Chondrocyte (in vitro differentiated cells): Measurements from ENCODE around the gene CSNK1G3. TPM values are rescaled to one million over a fixed set of nuclear protein-coding genes. Genes with fewer than 3 reads are reported as not detected.

Experiments
- DNase-seq: peaks from one replicate; pipeline ENCODE4 v3.0.0; 2021; ENCODE audit warnings: mixed read lengths, low spot score
- H3K27ac Mint-ChIP-seq: one replicate; pipeline ENCODE4 v1.8.0; 2021; ENCODE audit warnings: mild to moderate bottlenecking, moderate library complexity, mixed read lengths; ENCODE audit not compliant: unreplicated experiment
- H3K27me3 Mint-ChIP-seq: 2 replicates; pipeline ENCODE4 v1.8.0; 2021; ENCODE audit warnings: low read depth, mixed read lengths
- H3K36me3 Mint-ChIP-seq: 2 replicates; pipeline ENCODE4 v1.8.0; 2021; ENCODE audit warnings: low read depth, mixed read lengths
- H3K4me1 Mint-ChIP-seq: 2 replicates; pipeline ENCODE4 v1.8.0; 2021; ENCODE audit warnings: low read depth, mild to moderate bottlenecking, mixed read lengths
- H3K4me3 Mint-ChIP-seq: one replicate; pipeline ENCODE4 v1.8.0; 2021; ENCODE audit warnings: mild to moderate bottlenecking, moderate library complexity, mixed read lengths; ENCODE audit not compliant: unreplicated experiment
- H3K9me3 Mint-ChIP-seq: 2 replicates; pipeline ENCODE4 v1.8.0; 2021; ENCODE audit warnings: low read depth, mixed read lengths
- CTCF ChIP-seq: fragments of 200-600 bp; sonication (generic); IDR thresholded peaks from 2 replicates; pipeline ENCODE4 v1.5.0; 2021; ENCODE audit warnings: antibody characterized with exemption, mild to moderate bottlenecking, moderate library complexity
- total RNA-seq: library from RNA; stranded (reverse); gene quantifications from 3 replicates; pipeline ENCODE4 v1.2.1, GENCODE V29; 2021

CSNK1G3 gene
- total RNA-seq, 1 donor from 2014 or later = 42.2 TPM

- Mint-ChIP-seq H3K36me3 (peaks cover 7% of the 10 kb centered on the region), H3K27me3 (no peaks in the 10 kb centered on the region), H3K27ac (no peak overlapping the region), H3K4me1 (peaks cover 8% of the 10 kb centered on the region), H3K9me3 (no peaks in the 10 kb centered on the region), H3K4me3 (no peak overlapping the region)
- TF ChIP-seq CTCF = no peak
- DNase-seq = no peak
Observed at GRCh38 chr5:123578390-123578789, 66.4 kb downstream of the CSNK1G3 start.

- TF ChIP-seq CTCF = no peak
- H3K4me3 Mint-ChIP-seq = no peak overlapping the region
- H3K27me3 Mint-ChIP-seq = no peaks in the 10 kb centered on the region
Observed at GRCh38 chr5:123579410-123579809, 67.4 kb downstream of the CSNK1G3 start.

GRCh38 chr5:123582550-123583285 lies 70.7 kb downstream of the CSNK1G3 start:
- Mint-ChIP-seq H3K4me3 (no peak overlapping the region), H3K9me3 (peaks cover 10% of the 10 kb centered on the region), H3K4me1 (peaks cover 2% of the 10 kb centered on the region), H3K36me3 (peaks cover 17% of the 10 kb centered on the region), H3K27ac (no peak overlapping the region), H3K27me3 (no peaks in the 10 kb centered on the region)
- no peak for DNase-seq
- TF ChIP-seq CTCF = no peak

More at GRCh38 chr5:123579410-123579809, 67.4 kb downstream of the CSNK1G3 start:
- DNase-seq = no peak
- Mint-ChIP-seq H3K9me3 (peaks cover 3% of the 10 kb centered on the region), H3K4me1 (peaks cover 8% of the 10 kb centered on the region), H3K36me3 (peaks cover 9% of the 10 kb centered on the region), H3K27ac (no peak overlapping the region)

GRCh38 chr5:123585871-123586270 lies 73.9 kb downstream of the CSNK1G3 start:
- peaks cover 2% of the 10 kb centered on the region for H3K4me1 Mint-ChIP-seq
- peaks cover 10% of the 10 kb centered on the region for H3K9me3 Mint-ChIP-seq
- DNase-seq = no peak
- no peak overlapping the region for H3K27ac Mint-ChIP-seq
- H3K4me3 Mint-ChIP-seq = no peak overlapping the region
- TF ChIP-seq CTCF = no peak
- H3K27me3 Mint-ChIP-seq = no peaks in the 10 kb centered on the region
- H3K36me3 Mint-ChIP-seq = peaks cover 14% of the 10 kb centered on the region

GRCh38 chr5:123594434-123594833 lies 82.5 kb downstream of the CSNK1G3 start:
- H3K4me3 Mint-ChIP-seq = no peak overlapping the region
- H3K36me3 Mint-ChIP-seq = peaks cover 12% of the 10 kb centered on the region
- no peak for TF ChIP-seq CTCF
- no peaks in the 10 kb centered on the region for H3K4me1 Mint-ChIP-seq
- H3K27me3 Mint-ChIP-seq = no peaks in the 10 kb centered on the region
- no peaks in the 10 kb centered on the region for H3K9me3 Mint-ChIP-seq
- no peak for DNase-seq
- no peak overlapping the region for H3K27ac Mint-ChIP-seq
